ENCODE data around the gene ASPRV1.

- TF ChIP-seq CTCF (IDR thresholded peaks at IDR 0.05; ENCODE audit: poor library complexity) (no peak), EZH2 (IDR thresholded peaks at IDR 0.05; ENCODE audit: borderline replicate concordance) (no peak), EZH2phosphoT487 (IDR thresholded peaks at IDR 0.05; ENCODE audit: low read depth, severe bottlenecking, unreplicated experiment) (no peak)
Measured at GRCh38 chr2:69965756-69966445, 4.5 kb upstream of the ASPRV1 start.
